ENCODE results near the gene CAMK1D.
"Not testable (repeated sequence)": the region's sequence is repeated elsewhere in the genome, so short reads cannot be mapped to it uniquely, and the experiment has no call there.

Gene CAMK1D

DNA sequence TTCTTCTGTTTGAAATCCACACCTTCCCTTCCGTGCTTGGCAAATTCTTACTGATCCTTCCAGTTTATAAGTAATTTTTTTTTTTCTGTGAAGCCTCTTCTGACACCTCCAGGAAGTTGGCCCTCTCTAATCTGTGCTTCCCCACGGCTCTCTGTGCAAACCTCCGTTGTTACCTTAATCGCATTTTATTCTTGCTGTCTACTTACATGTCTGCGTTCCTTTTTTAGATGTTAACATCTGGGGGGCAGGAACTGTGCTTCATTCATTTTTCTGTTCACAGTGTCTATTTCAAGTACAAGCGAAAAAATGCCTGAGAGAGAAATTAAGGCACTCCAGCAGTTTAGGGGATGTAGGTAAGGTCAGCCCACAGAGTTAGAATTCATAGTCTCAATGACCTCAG, 8.4 kb upstream of the CAMK1D start:
- no peak for DNase-seq (ENCODE audit: low read depth)

DNA sequence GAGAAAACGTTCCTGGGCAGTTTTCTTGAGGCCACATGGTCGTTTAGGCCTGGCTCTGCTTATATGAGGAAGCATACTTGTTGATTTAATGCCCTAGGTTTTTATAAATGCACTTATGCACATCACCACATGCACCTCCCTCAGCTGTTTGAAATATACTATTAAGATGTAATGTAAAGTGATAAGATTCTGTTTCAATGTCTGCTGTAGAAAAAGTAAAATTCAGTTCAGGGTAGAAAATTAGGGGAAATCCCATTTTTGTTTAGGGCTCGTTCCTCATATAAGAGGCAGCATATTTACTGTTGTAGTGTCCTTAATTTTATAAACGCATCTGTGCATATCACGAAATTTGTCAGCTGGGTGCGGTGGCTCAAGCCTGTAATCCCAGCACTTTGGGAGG, 7.8 kb upstream of the CAMK1D start:
- DNase-seq (ENCODE audit: low read depth), result no peak

DNA sequence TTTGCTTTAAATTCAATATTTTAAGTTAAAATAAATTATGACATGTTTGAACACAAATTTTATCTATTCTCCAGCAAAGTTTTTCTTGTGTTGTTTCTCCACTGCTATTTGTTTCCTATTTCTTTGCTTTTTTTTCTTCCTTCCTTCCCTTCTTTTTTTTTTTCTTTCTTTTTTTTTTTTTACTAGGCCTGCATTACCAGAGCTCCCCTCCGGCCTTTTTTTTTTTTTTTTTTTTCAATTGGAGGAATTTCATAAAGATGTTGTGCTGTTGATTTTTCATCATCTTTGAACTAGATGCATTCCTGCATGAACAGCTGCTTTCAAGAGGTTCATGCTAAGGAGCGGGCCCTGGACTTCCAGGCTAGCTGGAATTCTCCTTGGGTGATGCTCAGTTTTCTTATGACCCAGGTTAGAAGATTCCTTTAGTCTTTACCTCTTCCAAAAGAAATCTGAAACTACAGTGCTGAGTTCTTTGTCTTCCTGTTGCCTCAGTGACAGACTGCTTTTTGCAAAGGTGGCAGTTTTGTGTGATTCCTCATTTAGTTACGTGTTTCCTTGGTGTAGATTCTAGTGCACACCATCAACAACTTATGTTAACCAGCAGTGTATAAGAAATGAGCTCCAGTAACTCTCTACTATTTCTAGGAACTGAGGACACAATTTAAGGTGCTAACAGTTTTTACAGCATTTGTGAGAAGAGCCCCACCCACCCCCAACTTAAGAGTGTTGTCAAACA, 4.8 kb upstream of the CAMK1D start:
- DNase-seq (ENCODE audit: low read depth), result no peak

DNA sequence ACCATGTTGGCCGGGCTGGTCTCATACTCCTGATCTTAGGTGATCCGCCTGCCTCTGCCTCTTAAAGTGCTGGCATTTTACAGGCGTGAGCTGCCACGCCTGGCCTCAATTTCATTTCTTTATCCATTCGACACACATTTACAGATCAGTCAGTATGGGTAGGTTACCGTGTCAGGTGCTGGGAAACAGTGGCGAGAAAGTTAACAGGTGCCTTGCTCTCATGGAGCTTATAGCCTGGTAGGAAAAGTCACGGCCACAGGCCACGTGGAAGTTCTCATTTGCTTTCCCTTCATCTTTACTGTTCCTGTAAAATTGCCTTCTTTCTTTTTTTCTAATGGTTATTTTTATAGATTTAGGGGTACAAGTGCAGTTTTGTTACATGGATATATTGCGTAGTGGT, 2.6 kb upstream of the CAMK1D start:
- no peak for DNase-seq (ENCODE audit: low read depth)

DNA sequence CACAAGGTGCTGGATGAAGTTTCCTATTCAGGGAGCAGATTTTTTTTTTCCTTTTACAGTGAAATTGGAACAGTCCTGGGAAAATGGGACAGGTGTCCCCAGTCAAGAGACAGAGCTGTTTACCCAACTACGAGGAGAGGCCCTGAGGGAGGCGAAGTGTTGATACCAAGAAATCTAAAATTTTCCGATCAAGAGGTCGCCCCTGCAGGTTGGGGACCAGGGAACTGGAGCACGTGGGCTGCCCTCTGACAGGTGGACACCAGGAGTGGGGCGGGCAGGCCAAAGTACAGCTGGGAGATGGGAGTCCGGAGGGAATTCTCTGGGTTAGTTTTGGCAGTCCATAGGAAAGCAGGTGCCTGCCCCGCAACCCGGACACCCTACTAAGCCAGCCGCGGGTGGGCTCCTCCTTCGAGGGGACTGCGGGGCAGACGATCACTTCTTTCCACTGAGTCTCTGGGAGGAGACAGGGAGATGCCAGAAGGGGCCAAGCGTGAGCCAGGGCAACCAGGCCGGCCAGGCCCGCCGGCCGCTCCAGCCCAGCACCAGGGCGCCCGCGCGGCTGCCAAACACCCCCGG, 965 bp upstream of the CAMK1D start:
- DNase-seq (ENCODE audit: low read depth), result no peak

DNA sequence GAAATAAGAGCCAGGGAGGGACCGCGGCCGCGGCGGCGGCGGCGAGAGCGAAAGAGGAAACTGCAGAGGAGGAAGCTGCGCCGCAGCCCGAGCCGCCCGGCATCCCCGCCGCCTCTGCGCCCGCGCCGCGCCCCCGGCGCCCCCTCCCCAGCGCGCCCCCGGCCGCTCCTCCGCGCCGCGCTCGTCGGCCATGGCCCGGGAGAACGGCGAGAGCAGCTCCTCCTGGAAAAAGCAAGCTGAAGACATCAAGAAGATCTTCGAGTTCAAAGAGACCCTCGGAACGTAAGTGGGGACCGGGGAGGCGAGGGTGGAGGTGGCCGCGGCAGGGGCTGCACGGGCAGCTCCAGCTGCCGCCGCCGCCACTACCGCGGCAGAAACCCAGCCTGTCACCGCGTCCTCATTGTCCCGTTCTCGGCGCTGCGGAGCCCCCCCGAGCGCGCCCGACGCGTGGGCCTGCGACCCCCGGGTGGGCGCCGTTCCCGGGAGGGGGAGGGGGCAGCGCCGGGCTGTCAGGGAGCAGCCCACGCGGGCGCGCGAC, 351 bp downstream of the CAMK1D start:
- no peak for DNase-seq (ENCODE audit: low read depth)

DNA sequence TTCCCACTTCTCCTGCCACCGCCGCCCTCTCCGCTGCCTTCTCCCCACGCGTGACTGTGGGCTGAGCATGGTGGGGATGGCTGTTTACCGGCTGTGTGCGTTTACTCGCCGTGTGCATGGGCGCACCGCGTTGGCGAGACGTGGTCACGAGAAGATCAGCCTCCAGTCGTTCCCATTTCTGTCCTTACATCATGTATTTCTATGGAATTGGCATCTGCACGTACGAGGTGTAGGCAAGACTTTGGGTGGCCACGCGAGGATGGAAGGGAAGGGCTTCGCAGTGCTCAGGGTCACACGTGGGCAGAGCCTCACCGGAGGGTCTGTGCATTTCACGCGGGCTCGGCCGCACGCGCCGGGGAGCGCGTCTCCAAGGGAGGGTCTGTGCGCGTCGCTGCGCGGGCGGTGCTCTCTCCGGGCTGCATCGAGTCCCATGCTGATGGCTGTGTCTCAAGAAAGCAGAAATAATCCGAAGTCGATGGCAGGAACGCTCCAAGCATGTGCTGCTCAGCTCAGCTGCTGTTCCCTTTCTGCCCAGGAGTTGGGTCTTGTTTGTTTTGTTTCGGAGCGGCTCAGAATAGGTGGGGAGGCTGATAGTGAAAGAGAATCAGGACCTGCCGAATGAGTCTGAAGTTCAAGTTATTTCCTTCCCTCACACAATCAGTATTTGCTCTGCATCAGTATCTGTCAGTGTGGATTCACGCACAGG, 973 bp downstream of the CAMK1D start:
- DNase-seq (ENCODE audit: low read depth), result no peak

DNA sequence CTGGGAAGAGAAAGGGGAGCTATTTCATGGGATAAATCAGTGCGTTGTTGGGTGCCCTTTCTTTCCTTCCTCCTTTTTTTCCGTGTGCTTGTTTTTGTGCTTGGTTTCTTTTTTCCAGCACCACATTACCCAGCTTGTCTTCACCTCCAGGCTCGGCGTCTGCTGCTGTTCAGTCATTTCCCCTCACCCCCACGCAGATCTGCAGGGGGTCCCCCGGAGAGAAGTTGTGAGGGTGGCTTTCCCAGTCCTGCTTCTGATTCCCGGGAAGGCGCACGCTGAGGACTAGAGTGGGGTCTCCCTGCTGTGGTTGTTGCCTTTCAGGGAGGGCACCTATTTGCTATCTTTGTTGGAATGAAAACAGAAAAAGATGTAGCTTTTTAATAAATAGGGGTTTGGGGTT, 1.6 kb downstream of the CAMK1D start:
- DNase-seq (ENCODE audit: low read depth), result no peak

DNA sequence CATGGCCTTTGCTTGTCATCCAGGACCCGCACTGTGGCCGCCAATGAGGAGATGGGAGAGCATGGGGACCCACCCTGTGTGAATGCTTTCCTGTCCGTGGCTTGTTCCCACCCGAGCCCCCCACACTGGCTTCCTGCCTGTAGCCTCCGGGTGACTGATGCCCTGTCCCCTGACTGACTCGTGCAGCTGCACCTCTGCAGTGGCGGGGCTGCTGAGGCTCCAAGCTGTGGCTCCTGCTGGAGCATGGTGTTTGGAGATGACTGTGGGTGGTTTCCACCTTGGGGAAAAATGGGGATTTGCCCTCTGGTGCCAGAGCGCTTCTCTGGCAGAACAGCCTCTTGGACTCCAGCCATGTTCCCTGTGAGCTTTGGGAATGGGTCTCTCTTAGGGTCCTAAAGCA, 2.1 kb downstream of the CAMK1D start:
- no peak for DNase-seq (ENCODE audit: low read depth)

DNA sequence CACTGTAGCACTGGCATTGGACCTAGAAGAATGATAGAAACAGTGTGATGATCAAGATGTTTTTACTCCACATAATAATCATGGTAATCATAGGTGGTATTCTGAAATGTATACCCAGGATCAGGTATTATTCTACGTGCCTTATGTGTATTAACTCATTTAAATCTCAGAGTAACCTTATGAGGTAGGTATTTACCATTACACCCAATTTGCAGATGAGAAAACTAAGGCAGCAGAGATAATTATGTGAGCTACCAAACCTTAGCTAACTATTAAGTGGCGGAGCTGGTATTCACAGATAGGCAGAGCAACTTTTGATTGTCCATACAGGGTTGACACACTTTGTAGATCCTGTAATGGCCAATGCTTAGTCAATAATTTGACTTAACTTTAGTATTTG, 2.5 kb downstream of the CAMK1D start:
- no peak for DNase-seq (ENCODE audit: low read depth)

DNA sequence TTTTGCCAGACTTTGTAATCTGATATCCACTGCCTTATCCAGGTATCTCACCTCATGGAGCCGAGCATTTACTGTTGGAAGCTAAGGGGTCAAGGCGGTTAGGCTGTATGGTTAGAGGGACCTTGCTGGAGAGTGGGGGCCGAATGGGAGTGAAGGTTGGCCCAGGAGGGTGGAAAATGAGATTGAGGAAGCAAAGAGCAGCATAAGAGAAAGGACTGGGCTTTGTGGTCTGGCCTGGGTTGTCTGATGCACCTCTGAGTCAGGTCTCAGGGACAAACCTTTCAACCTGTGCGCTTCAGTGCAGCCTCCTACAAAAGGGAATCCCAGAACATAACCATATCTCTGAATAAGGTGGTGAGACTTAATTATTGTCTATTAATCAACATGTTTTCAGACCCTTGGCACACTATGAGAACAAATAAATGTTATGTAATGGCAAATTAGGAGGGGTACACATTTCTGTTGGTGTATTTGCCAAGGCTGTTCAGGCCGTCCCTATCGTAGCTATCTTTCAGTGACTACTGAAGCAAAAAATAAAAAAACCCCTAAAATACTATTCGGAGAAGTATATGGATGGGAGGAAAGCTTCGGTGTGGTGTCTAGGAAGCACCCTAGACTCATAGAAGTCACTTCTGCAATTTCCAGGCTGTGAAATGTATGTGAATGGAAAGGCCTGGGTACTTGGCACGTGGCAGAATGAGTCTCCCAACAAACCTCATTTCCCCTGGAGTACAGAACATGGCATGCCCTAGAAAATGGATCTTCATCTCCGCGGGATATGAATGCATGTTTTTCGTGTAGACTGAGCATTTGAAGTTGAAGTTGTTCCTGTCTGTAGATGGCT, 4.3 kb downstream of the CAMK1D start:
- no peak for DNase-seq (ENCODE audit: low read depth)

DNA sequence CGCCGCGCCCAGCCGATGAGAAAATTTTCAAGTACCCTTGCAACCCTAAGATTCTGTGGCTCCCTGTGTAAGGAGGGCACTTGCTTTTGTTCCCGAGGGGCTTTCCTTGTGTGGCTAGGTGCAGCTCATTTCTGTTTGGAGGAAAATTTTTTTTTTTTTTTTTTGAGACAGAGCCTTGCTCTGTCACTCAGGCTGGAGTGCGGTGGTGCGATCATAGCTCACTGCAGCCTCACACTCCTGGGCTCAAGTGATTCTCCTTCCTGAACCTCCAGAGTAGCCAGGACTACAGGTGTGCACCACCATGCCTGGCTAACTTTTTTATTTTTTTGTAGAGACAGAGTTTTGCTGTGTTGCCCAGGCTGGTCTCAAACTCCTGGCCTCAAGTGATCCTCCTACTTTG, 5.3 kb downstream of the CAMK1D start:
- DNase-seq (ENCODE audit: low read depth), result not testable (repeated sequence)

DNA sequence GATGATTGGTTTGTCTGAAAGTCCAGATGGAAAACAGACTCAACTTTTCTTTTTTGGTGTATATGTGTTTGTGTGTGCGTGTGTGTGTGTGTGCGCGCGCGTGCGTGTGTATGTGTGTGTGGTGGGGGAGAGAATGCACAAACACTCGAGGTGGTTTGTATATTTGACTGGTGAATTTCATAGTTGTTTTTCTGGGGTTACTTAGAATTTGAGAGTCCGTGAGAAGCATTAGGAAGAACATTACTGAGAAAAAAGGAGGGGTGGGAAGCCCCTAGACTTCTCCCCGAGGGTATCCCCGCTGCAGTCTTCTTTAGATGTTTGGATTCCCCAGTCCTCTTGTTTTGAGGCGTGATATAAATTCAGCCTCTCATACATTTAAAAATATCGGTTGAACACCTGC, 6.0 kb downstream of the CAMK1D start:
- DNase-seq (ENCODE audit: low read depth), result no peak

DNA sequence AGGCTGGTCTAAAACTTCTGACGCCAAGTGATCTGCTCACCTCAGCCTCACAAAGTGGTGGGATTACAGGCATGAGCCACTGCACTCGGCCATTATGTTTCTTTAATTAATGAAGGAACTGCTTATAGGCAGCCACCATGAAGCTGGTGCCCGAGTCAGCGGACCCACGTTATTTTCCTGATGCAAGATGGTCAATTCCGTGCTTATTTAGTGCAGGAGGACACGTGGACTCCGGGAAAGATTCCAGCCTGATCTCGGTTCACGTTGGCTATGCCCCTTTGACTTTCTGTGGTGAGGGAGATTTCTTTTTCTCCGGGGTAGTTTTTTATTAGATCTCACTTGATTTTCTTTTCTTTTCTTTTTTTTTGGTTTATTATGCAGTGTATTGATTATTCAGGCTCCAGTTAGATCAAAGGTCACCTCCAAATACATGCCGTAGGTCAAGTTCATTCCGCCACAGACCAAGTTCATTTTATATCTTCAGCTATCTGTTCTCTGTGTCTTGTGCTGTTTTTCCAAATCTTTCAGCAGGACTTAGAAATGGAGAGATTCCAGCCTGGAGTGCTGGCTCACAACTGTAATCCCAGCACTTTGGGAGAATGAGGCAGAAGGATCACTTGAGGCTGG, 8.3 kb downstream of the CAMK1D start:
- DNase-seq (ENCODE audit: low read depth), result no peak

DNA sequence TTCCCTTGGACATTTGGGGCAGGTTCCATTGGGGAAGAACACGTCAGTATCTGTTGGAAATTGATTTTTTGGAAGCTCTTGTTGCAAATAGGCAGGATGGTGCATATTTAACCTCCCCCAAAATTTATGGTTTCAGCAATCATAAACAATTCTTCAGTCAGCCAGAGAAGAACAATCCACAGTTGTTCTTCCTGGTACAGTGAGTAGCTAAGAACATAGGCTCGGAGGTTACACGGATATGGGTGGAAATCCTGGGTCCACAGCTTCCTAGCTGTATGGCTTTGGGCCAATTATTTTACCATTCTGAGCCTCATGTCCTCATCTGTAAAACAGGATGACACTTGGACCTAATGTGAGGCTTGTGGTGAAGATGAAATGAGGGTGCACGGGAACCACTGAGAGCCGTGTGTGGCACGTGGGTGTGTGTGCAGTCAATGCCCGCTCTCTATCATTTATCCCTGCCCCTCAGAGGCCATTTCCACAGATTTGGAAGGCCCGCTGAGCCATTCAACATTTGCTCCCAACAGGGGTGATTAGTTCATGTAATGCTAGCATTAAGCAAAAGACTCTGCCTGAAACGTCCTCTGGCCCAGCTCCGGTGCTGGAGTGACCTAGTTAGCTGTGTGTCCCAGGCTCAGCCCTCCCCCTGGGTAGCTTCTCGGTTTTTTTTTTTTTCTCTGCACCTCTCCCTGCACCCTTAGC, 9.7 kb downstream of the CAMK1D start:
- DNase-seq (ENCODE audit: low read depth), result no peak

DNA sequence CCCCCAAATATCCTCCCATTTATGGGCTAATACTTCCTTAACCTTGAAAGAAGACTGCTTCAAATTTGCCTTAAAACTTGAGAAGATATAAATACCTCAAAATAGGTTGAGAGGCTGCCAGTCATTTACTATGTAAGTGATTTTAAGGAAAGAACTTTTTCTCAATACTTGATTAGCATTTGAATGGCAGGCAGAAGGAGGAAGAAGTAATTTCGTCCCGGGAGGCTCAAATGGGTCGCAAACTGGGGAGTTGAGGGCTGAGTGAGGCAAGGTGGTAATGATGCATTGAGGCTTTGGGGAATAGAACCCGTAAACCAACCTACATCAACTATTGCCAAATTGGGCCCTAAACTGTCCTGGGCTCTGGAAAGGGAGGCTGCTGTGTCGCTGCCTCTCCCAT, 11.1 kb downstream of the CAMK1D start:
- no peak for DNase-seq (ENCODE audit: low read depth)

DNA sequence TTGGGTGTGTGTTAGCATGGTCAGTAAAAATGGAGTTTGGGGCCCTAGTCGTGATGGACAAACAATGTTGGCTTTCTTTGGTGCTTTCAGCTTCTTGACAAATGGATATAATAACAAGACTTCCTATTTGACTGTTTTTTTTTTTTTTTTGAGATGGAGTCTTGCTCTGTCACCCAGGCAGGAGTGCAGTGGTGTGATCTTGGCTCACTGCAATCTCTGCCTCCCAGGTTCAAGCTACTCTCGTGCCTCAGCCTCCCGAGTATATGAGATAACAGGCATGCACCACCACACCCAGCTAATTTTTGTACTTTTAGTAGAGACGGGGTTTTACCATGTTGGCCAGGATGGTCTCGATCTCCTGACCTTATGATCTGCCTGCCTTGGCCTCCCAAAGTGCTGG, 11.8 kb downstream of the CAMK1D start:
- not testable (repeated sequence) for DNase-seq (ENCODE audit: low read depth)

DNA sequence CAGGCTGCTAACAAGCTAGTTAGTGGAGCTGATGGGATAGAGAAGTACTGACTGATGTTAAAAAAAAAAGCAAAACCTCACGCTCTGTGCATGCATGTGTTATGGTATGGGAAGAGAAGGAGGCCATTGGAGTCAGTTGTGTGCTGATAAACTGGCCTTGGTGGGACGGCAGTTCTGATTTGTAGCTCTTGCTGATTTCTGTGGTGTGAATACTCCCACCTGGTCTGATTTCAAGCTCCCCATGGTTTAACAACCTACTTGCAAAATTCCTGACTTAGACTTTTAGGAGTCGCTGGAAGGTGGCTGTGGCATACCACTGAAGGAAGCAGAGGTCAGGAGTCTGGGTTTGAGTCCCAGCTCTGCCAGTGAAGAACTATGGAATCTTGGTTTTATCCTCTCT, 15.2 kb downstream of the CAMK1D start:
- no peak for DNase-seq (ENCODE audit: low read depth)

DNA sequence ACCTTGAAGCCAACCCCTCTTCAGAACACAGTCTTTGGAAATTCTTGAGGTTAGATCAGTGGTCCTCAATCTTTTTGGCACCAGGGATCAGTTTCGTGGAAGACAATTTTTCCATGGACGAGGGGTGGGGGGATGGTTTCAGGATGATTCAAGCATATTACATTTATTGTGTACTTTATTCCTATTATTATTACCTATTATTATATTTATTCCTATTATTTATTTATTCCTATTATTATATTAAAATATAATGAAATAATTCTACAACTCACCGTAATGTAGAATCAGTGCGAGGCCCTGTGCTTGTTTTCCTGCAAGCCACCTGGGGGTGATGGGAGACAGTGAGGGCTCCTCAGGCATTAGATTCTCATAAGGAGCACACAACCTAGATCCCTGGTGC, 17.9 kb downstream of the CAMK1D start:
- DNase-seq (ENCODE audit: low read depth), result no peak

DNA sequence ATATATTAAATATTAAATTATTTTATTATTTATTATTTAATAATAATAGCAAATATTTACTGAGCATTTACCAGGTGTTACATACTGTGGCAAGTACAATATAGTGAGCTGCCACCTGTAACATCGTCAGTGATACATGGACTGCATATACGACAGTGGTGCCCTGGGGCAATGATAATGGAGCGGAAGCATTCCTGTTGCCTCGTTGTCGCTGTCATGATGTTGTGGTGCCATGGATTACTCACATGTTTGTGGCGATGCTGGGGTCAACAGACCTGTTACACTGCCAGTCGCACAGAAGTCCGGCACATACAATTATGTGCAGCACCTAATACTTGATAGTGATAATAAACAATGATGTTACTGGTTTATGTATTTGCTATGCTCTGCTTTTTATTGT, 20.6 kb downstream of the CAMK1D start:
- no peak for DNase-seq (ENCODE audit: low read depth)

DNA sequence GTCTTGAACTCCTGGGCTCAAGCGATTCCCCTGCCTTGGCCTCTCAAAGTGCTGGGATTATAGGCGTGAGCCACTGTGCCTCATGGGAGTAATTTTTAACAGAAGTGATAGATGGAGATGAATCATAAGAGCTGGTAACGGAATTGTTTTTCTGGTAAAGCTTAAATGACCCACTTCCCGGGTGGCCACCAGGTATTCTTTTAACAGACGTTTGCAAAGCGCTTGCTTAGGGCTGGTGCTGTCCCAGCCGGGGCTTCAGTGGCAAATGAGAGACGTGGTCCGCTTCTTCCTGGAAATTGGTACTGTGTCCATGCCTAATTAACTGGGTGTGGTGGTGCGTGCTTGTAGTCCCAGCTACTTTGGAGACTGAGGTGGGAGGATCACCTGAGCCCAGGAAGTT, 23.5 kb downstream of the CAMK1D start:
- DNase-seq (ENCODE audit: low read depth), result no peak
